Measurements from ENCODE around the gene ATP9A.
"Not testable (repeated sequence)": the region's sequence is repeated elsewhere in the genome, so short reads cannot be mapped to it uniquely, and the experiment has no call there.

The ATP9A gene

DNA sequence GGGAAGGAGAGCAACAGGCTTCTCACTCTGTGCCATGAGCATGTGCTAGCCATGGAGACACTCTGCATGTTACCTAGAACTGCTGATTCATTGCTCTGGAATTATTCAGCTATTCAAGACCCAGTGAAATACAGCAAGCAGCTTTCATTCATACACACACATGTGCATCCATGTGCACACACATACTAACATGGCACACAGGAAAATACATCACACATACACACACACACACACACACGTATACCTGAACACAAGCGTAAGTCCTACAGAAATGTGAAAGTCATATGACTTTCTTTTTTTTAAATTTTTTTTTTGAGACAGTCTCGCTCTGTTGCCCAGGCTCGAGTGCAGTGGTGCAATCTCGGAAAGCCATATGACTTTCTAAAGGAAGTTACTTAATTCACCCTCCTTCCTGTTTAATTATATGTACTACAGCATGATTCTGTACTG, 117.5 kb downstream of the ATP9A start:
- no peak for DNase-seq

- no peak for DNase-seq
Measured at GRCh38 chr20:51648571-51648947, 119.6 kb downstream of the ATP9A start.

DNA sequence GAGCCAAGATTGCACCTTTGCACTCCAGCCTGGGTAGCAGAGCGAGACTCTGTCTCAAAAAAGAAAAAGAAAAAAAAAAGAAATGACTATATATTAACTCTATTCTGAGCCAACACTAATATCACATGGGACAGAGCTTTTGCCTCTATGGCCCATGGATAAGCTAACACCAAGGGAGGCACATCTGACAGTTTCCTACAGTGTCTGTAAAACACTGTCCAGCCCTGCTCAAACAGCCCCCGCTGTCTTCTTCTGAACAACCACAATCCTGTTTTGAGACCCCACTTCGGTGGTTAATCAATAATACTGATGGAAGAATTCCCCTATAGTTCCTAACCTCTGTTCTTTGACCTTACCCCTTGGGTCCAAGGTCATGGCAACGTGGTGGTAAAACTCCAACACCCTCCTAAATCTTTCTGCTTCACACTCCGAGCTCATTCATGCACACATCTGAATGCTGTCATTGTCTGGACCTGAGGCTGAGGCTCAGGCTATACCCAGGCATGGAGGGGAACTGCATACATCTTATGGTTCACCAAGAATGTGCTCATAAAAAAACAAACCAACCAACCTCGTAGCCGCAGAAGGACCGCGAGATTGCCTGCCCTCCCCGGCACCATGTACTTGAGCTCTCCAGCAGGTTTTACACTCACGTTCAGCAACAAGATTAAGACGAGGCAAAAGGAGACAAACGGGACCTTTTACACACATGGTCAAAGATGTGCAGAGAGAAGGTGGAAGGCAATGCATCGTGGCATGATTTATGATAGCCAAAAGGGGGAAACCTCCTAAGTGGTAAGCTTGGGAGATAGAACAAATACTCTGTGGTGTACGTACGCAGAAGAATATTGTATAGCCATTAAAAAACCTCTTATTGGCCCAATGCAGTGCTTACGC, 120.3 kb downstream of the ATP9A start:
- no peak for DNase-seq

DNA sequence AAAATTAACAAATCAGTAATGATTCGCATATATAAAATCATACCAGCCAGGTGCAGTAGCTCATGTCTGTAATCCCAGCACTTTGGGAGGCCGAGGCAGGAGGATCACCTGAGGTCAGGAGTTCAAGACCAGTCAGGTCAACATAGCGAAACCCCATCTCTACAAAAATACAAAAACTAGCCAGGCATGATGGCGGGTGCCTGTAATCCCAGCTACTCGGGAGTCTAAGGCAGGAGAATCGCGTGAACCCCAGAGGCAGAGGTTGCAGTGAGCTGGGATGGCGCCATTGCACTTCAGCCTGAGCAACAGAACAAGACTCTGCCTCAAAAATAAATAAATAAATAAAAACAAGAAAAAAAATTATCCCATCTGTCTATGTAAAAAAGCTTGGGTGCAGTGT, 124.4 kb downstream of the ATP9A start:
- not testable (repeated sequence) for DNase-seq

GRCh38 chr20:51643390-51643789, 124.8 kb downstream of the ATP9A start:
- DNase-seq, result no peak

DNA sequence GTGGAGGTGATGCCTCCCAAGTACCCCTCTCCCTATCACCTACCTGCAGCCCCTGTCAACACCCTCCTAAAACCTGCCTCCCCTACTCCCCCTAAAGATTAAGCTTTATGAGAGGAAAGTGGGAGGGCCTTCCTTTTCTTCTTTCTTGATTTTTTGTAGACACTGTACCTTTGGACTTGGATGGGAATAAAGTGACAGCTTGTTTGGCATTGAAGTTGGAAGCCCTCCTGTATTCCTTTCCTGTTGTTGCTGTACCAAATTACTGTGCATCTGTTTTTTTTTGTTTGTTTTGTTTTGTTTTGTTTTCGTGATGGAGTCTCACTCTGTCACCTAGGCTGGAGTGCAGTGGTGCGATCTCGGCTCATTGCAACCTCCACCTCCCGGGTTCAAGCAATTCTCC, 126.3 kb downstream of the ATP9A start:
- DNase-seq, result peak; percentile 26

- DNase-seq, result no peak
Measured at GRCh38 chr20:51640743-51641142, 127.4 kb downstream of the ATP9A start.

- DNase-seq, result no peak
Measured at GRCh38 chr20:51639206-51639832, 128.9 kb downstream of the ATP9A start.

- no peak for DNase-seq
Measured at GRCh38 chr20:51637241-51637640, 130.9 kb downstream of the ATP9A start.

- DNase-seq, result no peak
Measured at GRCh38 chr20:51636123-51636522, 132.1 kb downstream of the ATP9A start.

DNA sequence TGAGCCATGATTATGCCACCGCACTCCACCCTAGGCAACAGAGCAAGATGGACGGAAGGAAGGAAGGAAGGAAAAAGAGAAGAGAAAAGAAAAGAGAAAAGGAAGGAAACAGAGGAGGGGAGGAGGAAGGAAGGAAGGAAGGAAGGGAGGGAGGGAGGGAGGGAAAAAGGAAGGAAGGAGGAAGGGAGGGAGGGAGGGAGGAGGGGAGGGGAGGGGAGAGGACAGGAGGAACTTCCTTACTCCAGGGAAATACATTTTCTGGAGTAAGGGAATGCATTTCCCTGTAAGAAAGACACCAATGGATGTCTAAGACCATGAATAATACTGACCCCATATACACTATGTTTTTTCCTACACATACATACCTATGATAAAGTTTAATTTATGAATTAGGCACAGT, 132.5 kb downstream of the ATP9A start:
- DNase-seq, result no peak

GRCh38 chr20:51634877-51635276, 133.3 kb downstream of the ATP9A start:
- DNase-seq, result no peak

GRCh38 chr20:51634257-51634656, 133.9 kb downstream of the ATP9A start:
- no peak for DNase-seq

DNA sequence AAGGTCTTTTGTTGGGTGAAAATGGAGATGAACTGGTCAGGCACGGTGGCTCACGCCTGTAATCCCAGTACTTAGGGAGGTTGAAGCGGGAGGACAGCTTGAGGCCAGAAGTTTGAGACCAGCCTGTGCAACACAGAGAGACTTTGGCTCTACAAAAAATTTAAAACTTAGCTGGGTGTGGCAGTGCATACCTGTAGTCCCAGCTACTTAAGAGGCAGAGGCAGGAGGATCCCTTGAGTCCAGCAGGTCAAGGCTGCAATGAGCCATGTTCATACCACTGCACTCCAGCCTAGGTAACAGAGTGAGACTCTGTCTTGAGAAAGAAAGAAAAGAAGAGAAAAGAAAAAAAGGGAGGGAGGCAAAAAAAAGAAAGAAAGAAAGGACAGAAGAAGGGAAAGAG, 134.8 kb downstream of the ATP9A start:
- DNase-seq, result no peak

DNA sequence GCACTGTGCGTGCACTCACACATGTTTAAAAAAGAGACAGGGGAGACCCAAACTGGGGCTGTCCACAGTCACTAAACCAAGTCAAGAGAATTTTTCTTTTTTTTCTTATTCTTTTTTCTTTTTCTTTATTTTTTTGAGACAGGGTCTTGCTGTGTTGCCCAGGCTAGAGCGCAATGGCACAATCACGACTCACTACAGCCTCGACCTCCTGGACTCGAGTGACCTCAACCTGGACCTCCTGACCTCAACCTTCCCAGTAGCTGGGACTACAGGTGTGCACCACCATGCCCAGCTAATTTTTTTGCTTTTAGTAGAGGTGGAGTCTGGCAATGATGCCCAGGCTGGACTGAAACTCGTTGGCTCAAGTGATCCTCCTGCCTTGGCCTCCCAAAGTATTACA, 136.2 kb downstream of the ATP9A start:
- DNase-seq, result no peak

- DNase-seq, result no peak
Measured at GRCh38 chr20:51631011-51631950, 136.9 kb downstream of the ATP9A start.

GRCh38 chr20:51629399-51630058, 138.7 kb downstream of the ATP9A start:
- DNase-seq, result no peak

- no peak for DNase-seq
Measured at GRCh38 chr20:51628533-51629398, 139.4 kb downstream of the ATP9A start.

DNA sequence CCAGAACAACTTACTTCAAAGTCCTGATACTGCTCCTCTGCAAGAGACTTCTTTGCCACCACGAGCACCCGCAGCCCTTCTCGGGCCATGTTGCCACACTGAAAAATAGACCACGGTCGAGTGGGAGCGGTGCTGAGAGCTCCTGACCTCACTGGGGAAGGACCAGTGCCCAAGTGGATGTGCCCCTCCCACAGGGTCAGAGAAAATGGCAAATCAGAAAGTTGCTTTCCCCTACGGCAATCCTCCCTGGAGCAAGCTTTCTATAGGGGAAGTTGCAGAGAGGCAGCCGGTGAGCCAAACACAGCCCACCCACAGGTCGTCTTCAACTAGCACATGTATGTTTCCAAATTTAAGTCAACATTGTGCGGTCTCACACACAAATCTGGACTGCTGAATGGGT, 140.6 kb downstream of the ATP9A start:
- DNase-seq, result no peak

DNA sequence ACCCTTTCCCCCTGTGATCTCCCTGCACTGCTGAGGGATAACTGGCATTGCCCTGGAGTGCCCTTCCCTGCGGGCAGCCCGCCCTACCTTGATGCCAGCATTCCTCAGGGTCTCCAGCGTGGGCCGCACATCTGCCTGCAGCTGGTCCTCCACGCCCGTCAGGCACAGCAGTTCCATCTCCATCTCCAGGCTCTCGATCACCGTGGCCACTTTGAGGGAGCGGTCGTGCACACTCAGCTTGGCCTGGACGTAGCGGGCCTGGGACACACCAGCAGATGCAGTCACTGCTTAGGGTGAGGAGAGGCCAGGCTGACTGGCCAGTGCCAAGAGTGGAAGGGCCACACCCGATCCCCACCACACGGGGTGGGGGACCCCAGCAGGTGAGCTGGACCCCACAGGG, 143.1 kb downstream of the ATP9A start:
- DNase-seq, result no peak

GRCh38 chr20:51624157-51624731, 143.9 kb downstream of the ATP9A start:
- peak; percentile 46 for DNase-seq
